ENCODE results near the gene ATP5PD. TPM values are rescaled to one million over a fixed set of nuclear protein-coding genes. Genes with fewer than 3 reads are reported as not detected.

Gene ATP5PD
- total and polyA plus RNA-seq, 2 of the 13 experiments (the other 11 are each of a cell fraction or from before 2014, with no cell fraction given) = 158 to 428 TPM

DNA sequence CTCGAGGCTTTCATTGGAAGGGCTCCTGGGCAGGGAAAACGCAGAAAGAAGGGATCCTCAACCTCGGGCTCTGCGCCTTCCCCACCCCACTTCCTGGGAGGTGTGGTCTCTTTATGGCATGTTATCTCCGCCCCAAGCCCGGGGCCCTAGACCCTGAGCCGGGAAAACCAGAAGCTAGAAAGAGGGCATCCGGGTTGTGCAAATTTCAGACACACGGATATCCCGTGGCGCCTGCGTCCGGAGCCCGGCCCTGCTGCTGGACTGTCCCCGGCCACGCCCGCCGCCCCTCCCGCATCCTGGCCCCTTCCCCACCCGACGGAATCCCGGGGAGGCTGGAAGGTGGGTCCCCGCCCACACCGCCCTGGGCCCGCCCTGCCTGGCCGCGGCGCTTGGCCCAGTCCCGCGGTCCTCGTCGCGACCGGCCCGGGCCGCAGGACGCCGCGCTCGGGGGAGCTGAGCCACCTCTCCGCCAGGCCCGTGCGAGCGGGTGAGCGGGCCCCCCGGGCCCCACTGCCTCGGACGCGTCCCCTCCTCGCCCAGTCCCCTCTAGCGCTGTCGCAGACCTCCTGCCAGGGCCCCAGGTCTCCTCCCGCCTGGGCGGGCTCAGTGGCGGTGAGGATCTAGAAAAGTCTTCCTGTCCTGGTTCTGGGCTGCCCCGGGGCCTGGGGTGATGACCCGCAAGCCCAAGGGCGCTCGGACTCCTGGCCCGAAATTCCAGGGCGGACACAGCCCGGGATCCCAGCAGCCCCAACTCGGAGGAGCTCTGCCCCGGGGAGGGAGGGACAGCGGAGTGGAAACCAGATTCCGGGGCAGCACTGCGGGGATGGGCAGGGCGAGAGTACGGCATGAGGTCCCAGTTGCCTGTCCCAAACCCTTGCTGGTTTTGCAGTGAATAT, 41.0 kb upstream of the ATP5PD start, which contains the start of gene SLC16A5 (continued):
- TF ChIP-seq, protein P1, sequence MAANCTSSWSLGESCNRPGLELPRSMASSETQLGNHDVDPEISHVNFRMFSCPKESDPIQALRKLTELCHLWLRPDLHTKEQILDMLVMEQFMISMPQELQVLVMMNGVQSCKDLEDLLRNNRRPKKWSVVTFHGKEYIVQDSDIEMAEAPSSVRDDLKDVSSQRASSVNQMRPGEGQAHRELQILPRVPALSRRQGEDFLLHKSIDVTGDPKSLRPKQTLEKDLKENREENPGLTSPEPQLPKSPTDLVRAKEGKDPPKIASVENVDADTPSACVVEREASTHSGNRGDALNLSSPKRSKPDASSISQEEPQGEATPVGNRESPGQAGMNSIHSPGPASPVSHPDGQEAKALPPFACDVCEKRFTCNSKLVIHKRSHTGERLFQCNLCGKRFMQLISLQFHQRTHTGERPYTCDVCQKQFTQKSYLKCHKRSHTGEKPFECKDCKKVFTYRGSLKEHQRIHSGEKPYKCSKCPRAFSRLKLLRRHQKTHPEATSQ (CRISPR knock-in tag; IDR thresholded peaks at IDR 0.05; ENCODE audit: borderline replicate concordance) = no peak
- TF ChIP-seq SRSF1 (optimal IDR thresholded peaks at IDR 0.05; ENCODE audit: low read depth, low read length) = no peak
- TF ChIP-seq SP1 (IDR thresholded peaks at IDR 0.05) = no peak
- peak; percentile 61 for TF ChIP-seq SP1 (CRISPR knock-in tag; IDR thresholded peaks at IDR 0.05)
- TF ChIP-seq CREB3 (CRISPR knock-in tag; IDR thresholded peaks at IDR 0.05) = no peak
- TF ChIP-seq ZNF792 (CRISPR knock-in tag; IDR thresholded peaks at IDR 0.05) = peak; percentile 36; the same call in 1 of the 2 replicates
- TF ChIP-seq ZNF124 (CRISPR knock-in tag; IDR thresholded peaks at IDR 0.05) = no peak
- no peak for TF ChIP-seq MBD4 (IDR thresholded peaks at IDR 0.05; ENCODE audit: borderline replicate concordance, low read length)
- TF ChIP-seq STAG1 (CRISPR knock-in tag; IDR thresholded peaks at IDR 0.05) = no peak
- TF ChIP-seq NFIB (CRISPR knock-in tag; IDR thresholded peaks at IDR 0.05; ENCODE audit: borderline replicate concordance) = no peak
- no peak for TF ChIP-seq ZNF33A (CRISPR knock-in tag; IDR thresholded peaks at IDR 0.05; ENCODE audit: borderline replicate concordance)
- TF ChIP-seq MTA3 (CRISPR knock-in tag; IDR thresholded peaks at IDR 0.05) = no peak
- TF ChIP-seq HNRNPLL (IDR thresholded peaks at IDR 0.05; ENCODE audit: low read depth, low read length, poor library complexity, severe bottlenecking) = no peak
- TF ChIP-seq ZBTB33 (CRISPR knock-in tag; IDR thresholded peaks at IDR 0.05) = peak; percentile 6; the same call in 1 of the 2 replicates
- peak; percentile 57; the same call in 1 of the 2 replicates for TF ChIP-seq ISL2 (CRISPR knock-in tag; IDR thresholded peaks at IDR 0.05)
- TF ChIP-seq RARA (CRISPR knock-in tag; IDR thresholded peaks at IDR 0.05) = peak; percentile 73
- TF ChIP-seq GATAD1 (CRISPR knock-in tag; IDR thresholded peaks at IDR 0.05) = no peak
- TF ChIP-seq MYNN (CRISPR knock-in tag; IDR thresholded peaks at IDR 0.05; ENCODE audit: low read depth) = no peak
- TF ChIP-seq, protein P2, sequence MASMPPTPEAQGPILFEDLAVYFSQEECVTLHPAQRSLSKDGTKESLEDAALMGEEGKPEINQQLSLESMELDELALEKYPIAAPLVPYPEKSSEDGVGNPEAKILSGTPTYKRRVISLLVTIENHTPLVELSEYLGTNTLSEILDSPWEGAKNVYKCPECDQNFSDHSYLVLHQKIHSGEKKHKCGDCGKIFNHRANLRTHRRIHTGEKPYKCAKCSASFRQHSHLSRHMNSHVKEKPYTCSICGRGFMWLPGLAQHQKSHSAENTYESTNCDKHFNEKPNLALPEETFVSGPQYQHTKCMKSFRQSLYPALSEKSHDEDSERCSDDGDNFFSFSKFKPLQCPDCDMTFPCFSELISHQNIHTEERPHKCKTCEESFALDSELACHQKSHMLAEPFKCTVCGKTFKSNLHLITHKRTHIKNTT (CRISPR knock-in tag; IDR thresholded peaks at IDR 0.05) = no peak
- TF ChIP-seq HDAC1 (CRISPR knock-in tag; IDR thresholded peaks at IDR 0.05) = no peak
- no peak for TF ChIP-seq ZNF660 (CRISPR knock-in tag; IDR thresholded peaks at IDR 0.05; ENCODE audit: borderline replicate concordance, low read depth)
- TF ChIP-seq NKX3-1 (CRISPR knock-in tag; IDR thresholded peaks at IDR 0.05) = peak; percentile 63; the same call in 1 of the 2 replicates
- TF ChIP-seq TBL1XR1 (IDR thresholded peaks at IDR 0.05; ENCODE audit: borderline replicate concordance, low read length, partially characterized antibody) = no peak
- TF ChIP-seq BRCA1 (CRISPR knock-in tag; IDR thresholded peaks at IDR 0.05) = no peak
- TF ChIP-seq ZNF446 (CRISPR knock-in tag; IDR thresholded peaks at IDR 0.05) = no peak
- no peak for TF ChIP-seq ZNF44 (CRISPR knock-in tag; IDR thresholded peaks at IDR 0.05)
- no peak for TF ChIP-seq ZNF34 (CRISPR knock-in tag; IDR thresholded peaks at IDR 0.05; ENCODE audit: borderline replicate concordance)
